T-cell (primary cell): ENCODE data around the gene FAM13A. TPM values are rescaled to one million over a fixed set of nuclear protein-coding genes. Genes with fewer than 3 reads are reported as not detected.

Experiments used
- ATAC-seq, 4 experiments: fragments of 200-7000 bp in 3 of 4; fragments of 150-1000 bp in 1 of 4; cut with Tn5 transposase; replicated peaks in 1 of 4; 1 replicate in 3 of 4; 2 replicates in 1 of 4; pipeline ENCODE4 v1.10.0; 2021; ENCODE audit warnings: moderate library complexity in 3 of 4, mild to moderate bottlenecking in 2 of 4, moderate number of reproducible peaks in 1 of 4
- CTCF ChIA-PET, 2 donors: fragments of 300-600 bp; sonication (Branson Sonifier 250); formaldehyde crosslinking; loops; one replicate each; lab custom pipeline; 2022; ENCODE audit warnings: antibody characterized with exemption in 2 of 2; lab: Charles Lee
- POLR2A ChIA-PET, 2 donors: fragments of 300-600 bp; sonication (Branson Sonifier 250); formaldehyde crosslinking; loops; one replicate each; lab custom pipeline; 2022; ENCODE audit warnings: antibody characterized with exemption in 2 of 2; lab: Charles Lee
- DNase-seq, 35 experiments: peaks; one replicate each; pipeline versions ENCODE4 v3.0.0 to v3.0.0-alpha.2; 2013 to 2023
- H3K27ac ChIP-seq: one replicate; pipeline ENCODE4 v1.5.1; 2013; ENCODE audit warnings: low read length
- H3K27me3 ChIP-seq, 2 experiments: replicated peaks in 1 of 2; 1 replicate in 1 of 2; 2 replicates in 1 of 2; pipeline versions ENCODE4 v1.6.1 to v1.7.0; 2013; ENCODE audit warnings: low read length in 1 of 2, mixed read lengths in 1 of 2; ENCODE audit not compliant: control insufficient read depth in 2 of 2, insufficient read depth in 2 of 2; ENCODE audit errors: extremely low read depth in 1 of 2
- H3K36me3 ChIP-seq, 2 donors: 1 replicate in 1 of 2; 2 replicates in 1 of 2; pipeline versions ENCODE4 v1.6.1 to v1.7.0; 2013; ENCODE audit warnings: low read length in 1 of 2; ENCODE audit not compliant: control insufficient read depth in 2 of 2, insufficient read depth in 1 of 2; ENCODE audit errors: extremely low read depth in 1 of 2
- H3K4me1 ChIP-seq, 2 experiments: 1 replicate in 1 of 2; 2 replicates in 1 of 2; pipeline versions ENCODE4 v1.6.1 to v1.7.0; 2013; ENCODE audit warnings: low read length in 2 of 2, mixed read lengths in 1 of 2; ENCODE audit not compliant: insufficient read depth in 2 of 2, control insufficient read depth in 1 of 2; ENCODE audit errors: extremely low read depth in 1 of 2
- H3K4me3 ChIP-seq, 2 donors: 1 replicate in 1 of 2; 2 replicates in 1 of 2; pipeline versions ENCODE4 v1.5.1 to v1.7.0; 2013; ENCODE audit warnings: mild to moderate bottlenecking in 2 of 2, low read length in 1 of 2, moderate library complexity in 1 of 2; ENCODE audit not compliant: control insufficient read depth in 1 of 2; ENCODE audit errors: extremely low read depth in 1 of 2
- H3K9me3 ChIP-seq: 2 replicates; pipeline ENCODE4 v1.7.0; 2013
- H3K27ac Mint-ChIP-seq, 2 donors: one replicate each; pipeline ENCODE4 v1.8.0; 2020 to 2021; ENCODE audit warnings: mild to moderate bottlenecking in 2 of 2, mixed read lengths in 2 of 2
- H3K27me3 Mint-ChIP-seq, 2 donors: one replicate each; pipeline ENCODE4 v1.8.0; 2021 to 2022; ENCODE audit warnings: mixed read lengths in 2 of 2
- H3K36me3 Mint-ChIP-seq: one replicate; pipeline ENCODE4 v1.8.0; 2021; ENCODE audit warnings: mixed read lengths
- H3K4me1 Mint-ChIP-seq, 3 donors: one replicate each; pipeline ENCODE4 v1.8.0; 2020 to 2022; ENCODE audit warnings: mixed read lengths in 3 of 3, mild to moderate bottlenecking in 1 of 3
- H3K4me3 Mint-ChIP-seq, 3 donors: one replicate each; pipeline ENCODE4 v1.8.0; 2020 to 2022; ENCODE audit warnings: mild to moderate bottlenecking in 3 of 3, mixed read lengths in 3 of 3, moderate library complexity in 3 of 3
- H3K9me3 Mint-ChIP-seq, 3 donors: one replicate each; pipeline ENCODE4 v1.8.0; 2020 to 2022; ENCODE audit warnings: mixed read lengths in 3 of 3
- WGBS: methylation state at CpG from one replicate; pipeline ENCODE4 v1.1.5; 2013; ENCODE audit warnings: missing lambda C conversion rate; ENCODE audit not compliant: insufficient coverage; 5-methylcytosine and 5-hydroxymethylcytosine counted together
- total RNA-seq, 35 experiments: library from RNA in 6 of 35; stranded (reverse) in 6 of 35; fragments of 120-200 nt in 1 of 35; gene quantifications; one replicate each; pipeline versions ENCODE4 v1.2.1 to v1.2.4 and lab custom pipeline; 2013 to 2026

The FAM13A gene
- total RNA-seq, 5 donors from 2014 or later (not counting 1 experiment from before 2014, with no cell fraction given) = 11.3 to 92.9 (median 22.7) TPM

GRCh38 chr4:88788424-88788823 lies 268.6 kb downstream of the FAM13A start:
- H3K27me3 Mint-ChIP-seq = no peaks in the 10 kb centered on the region
- no peaks in the 10 kb centered on the region for H3K4me1 ChIP-seq
- H3K9me3 ChIP-seq = no peaks in the 10 kb centered on the region
- H3K4me3 ChIP-seq = no peak overlapping the region
- H3K36me3 Mint-ChIP-seq = peaks cover 19% of the 10 kb centered on the region
- H3K27me3 ChIP-seq = no peaks in the 10 kb centered on the region
- DNase-seq (no peak), ATAC-seq (no peak)
- H3K4me1 Mint-ChIP-seq = peaks cover 0 to 15% (median 8%) of the 10 kb centered on the region in 3 donors
- H3K9me3 Mint-ChIP-seq = no peaks in the 10 kb centered on the region
- H3K4me3 Mint-ChIP-seq = no peak overlapping the region
- H3K27ac Mint-ChIP-seq = no peak overlapping the region
- H3K27ac ChIP-seq = no peak overlapping the region
- H3K36me3 ChIP-seq = peaks cover 0 to 8% of the 10 kb centered on the region in 2 donors
- no CpG with 5 or more reads among the region's 1 CpG for WGBS
- ChIA-PET CTCF (no interaction called here), POLR2A (no interaction called here)

GRCh38 chr4:88786011-88786410 lies 271.0 kb downstream of the FAM13A start:
- Mint-ChIP-seq H3K27ac (peak overlapping the region in 1 of 2 donors; percentile 42), H3K27me3 (no peaks in the 10 kb centered on the region), H3K9me3 (no peaks in the 10 kb centered on the region), H3K36me3 (peaks cover 19% of the 10 kb centered on the region), H3K4me3 (no peak overlapping the region), H3K4me1 (no peaks in the 10 kb centered on the region)
- ATAC-seq (no peak), DNase-seq (no peak)
- H3K36me3 ChIP-seq = peaks cover 0 to 8% of the 10 kb centered on the region in 2 donors
- no peak overlapping the region for H3K27ac ChIP-seq
- WGBS = no CpG with 5 or more reads among the region's 1 CpG
- H3K9me3 ChIP-seq = no peaks in the 10 kb centered on the region
- no peaks in the 10 kb centered on the region for H3K4me1 ChIP-seq
- no peak overlapping the region for H3K4me3 ChIP-seq
- no peaks in the 10 kb centered on the region for H3K27me3 ChIP-seq
- POLR2A ChIA-PET = no interaction called here
- CTCF ChIA-PET = interaction anchor here (0.5 to 1.3 kb wide), 4 partner anchors 19 to 238 kb away, joined by 3 to 5 read pairs (median 3); no protein-coding TSS in a partner anchor

GRCh38 chr4:88780389-88780788 lies 276.6 kb downstream of the FAM13A start:
- WGBS = no CpG with 5 or more reads among the region's 1 CpG
- ATAC-seq (no peak), DNase-seq (no peak)
- H3K36me3 ChIP-seq = peaks cover 0 to 2% of the 10 kb centered on the region in 2 donors
- ChIA-PET CTCF (no interaction called here), POLR2A (no interaction called here)
- Mint-ChIP-seq H3K4me3 (no peak overlapping the region), H3K9me3 (no peaks in the 10 kb centered on the region), H3K27me3 (no peaks in the 10 kb centered on the region), H3K36me3 (peaks cover 17% of the 10 kb centered on the region), H3K27ac (no peak overlapping the region), H3K4me1 (no peaks in the 10 kb centered on the region)
- no peaks in the 10 kb centered on the region for H3K27me3 ChIP-seq
- no peak overlapping the region for H3K4me3 ChIP-seq
- no peak overlapping the region for H3K27ac ChIP-seq
- H3K4me1 ChIP-seq = no peaks in the 10 kb centered on the region
- no peaks in the 10 kb centered on the region for H3K9me3 ChIP-seq

- no CpG with 5 or more reads among the region's 3 CpGs for WGBS
- Histone ChIP-seq H3K27me3 (no peaks in the 10 kb centered on the region), H3K9me3 (no peaks in the 10 kb centered on the region), H3K27ac (no peak overlapping the region), H3K4me3 (no peak overlapping the region), H3K4me1 (no peaks in the 10 kb centered on the region), H3K36me3 (peaks cover 0 to 2% of the 10 kb centered on the region in 2 donors)
- ChIA-PET CTCF (no interaction called here), POLR2A (no interaction called here)
- Mint-ChIP-seq H3K4me3 (no peak overlapping the region), H3K27ac (no peak overlapping the region), H3K4me1 (no peaks in the 10 kb centered on the region), H3K9me3 (no peaks in the 10 kb centered on the region), H3K36me3 (peaks cover 22% of the 10 kb centered on the region), H3K27me3 (no peaks in the 10 kb centered on the region)
- no peak for ATAC-seq
- DNase-seq = no peak
Observed at GRCh38 chr4:88779431-88779830, 277.6 kb downstream of the FAM13A start.

GRCh38 chr4:88775529-88775928 lies 281.5 kb downstream of the FAM13A start:
- no peak for ATAC-seq
- Histone ChIP-seq H3K27ac (no peak overlapping the region), H3K9me3 (no peaks in the 10 kb centered on the region), H3K27me3 (no peaks in the 10 kb centered on the region), H3K4me1 (no peaks in the 10 kb centered on the region), H3K4me3 (no peak overlapping the region), H3K36me3 (peaks cover 0 to 2% of the 10 kb centered on the region in 2 donors)
- WGBS = no CpG with 5 or more reads among the region's 2 CpGs
- H3K27me3 Mint-ChIP-seq = no peaks in the 10 kb centered on the region
- POLR2A ChIA-PET = no interaction called here
- H3K36me3 Mint-ChIP-seq = peaks cover 32% of the 10 kb centered on the region
- H3K9me3 Mint-ChIP-seq = no peaks in the 10 kb centered on the region
- DNase-seq = no peak
- CTCF ChIA-PET = no interaction called here
- no peak overlapping the region for H3K4me3 Mint-ChIP-seq
- no peak overlapping the region for H3K27ac Mint-ChIP-seq
- H3K4me1 Mint-ChIP-seq = no peaks in the 10 kb centered on the region

GRCh38 chr4:88775026-88775425 lies 282.0 kb downstream of the FAM13A start:
- H3K27ac ChIP-seq = no peak overlapping the region
- Mint-ChIP-seq H3K36me3 (peaks cover 27% of the 10 kb centered on the region), H3K27ac (no peak overlapping the region), H3K9me3 (no peaks in the 10 kb centered on the region), H3K4me3 (no peak overlapping the region), H3K4me1 (no peaks in the 10 kb centered on the region), H3K27me3 (no peaks in the 10 kb centered on the region)
- H3K27me3 ChIP-seq = no peaks in the 10 kb centered on the region
- DNase-seq (no peak), ATAC-seq (no peak)
- no peaks in the 10 kb centered on the region for H3K4me1 ChIP-seq
- ChIA-PET POLR2A (no interaction called here), CTCF (no interaction called here)
- 100% methylated on average over 1 of the region's 1 CpG for WGBS
- H3K36me3 ChIP-seq = peaks cover 0 to 2% of the 10 kb centered on the region in 2 donors
- no peaks in the 10 kb centered on the region for H3K9me3 ChIP-seq
- H3K4me3 ChIP-seq = no peak overlapping the region
